A673 (cell line): ENCODE measurements around the gene SLC25A5.

Experiments
- CTCF ChIP-seq: fragments of 300-800, 200-600 bp; sonication (generic); conservative IDR thresholded peaks from 2 replicates; pipeline ENCODE4 v1.5.1; 2017; ENCODE audit warnings: low read depth, mild to moderate bottlenecking, antibody characterized with exemption, low read length, moderate library complexity, mixed read lengths
- EZH2 ChIP-seq: fragments of 200-600 bp; sonication (generic); IDR thresholded peaks from 2 replicates; pipeline ENCODE4 v1.6.1; 2017; ENCODE audit warnings: borderline replicate concordance, low read depth, mild to moderate bottlenecking, mixed read lengths, antibody characterized with exemption, low read length; ENCODE audit not compliant: poor library complexity, severe bottlenecking

GRCh38 chrX:119501511-119502148 lies 33.4 kb downstream of the SLC25A5 start:
- TF ChIP-seq EZH2 (no peak), CTCF (no peak)
